Nucleus accumbens (tissue), 56 donors: ENCODE results near the gene MIS18A.

Experiments used
- DNase-seq, 56 donors: peaks; one replicate each; lab custom pipeline; 2025; lab: John Stamatoyannopoulos, UW

MIS18A gene

GRCh38 chr21:32256873-32257620 is 21.8 kb downstream of the MIS18A start:
- peak in 50 of 56 donors; percentile 3 to 76 (median 36) for DNase-seq

GRCh38 chr21:32256251-32256650 is 22.6 kb downstream of the MIS18A start:
- DNase-seq: no peak

DNA sequence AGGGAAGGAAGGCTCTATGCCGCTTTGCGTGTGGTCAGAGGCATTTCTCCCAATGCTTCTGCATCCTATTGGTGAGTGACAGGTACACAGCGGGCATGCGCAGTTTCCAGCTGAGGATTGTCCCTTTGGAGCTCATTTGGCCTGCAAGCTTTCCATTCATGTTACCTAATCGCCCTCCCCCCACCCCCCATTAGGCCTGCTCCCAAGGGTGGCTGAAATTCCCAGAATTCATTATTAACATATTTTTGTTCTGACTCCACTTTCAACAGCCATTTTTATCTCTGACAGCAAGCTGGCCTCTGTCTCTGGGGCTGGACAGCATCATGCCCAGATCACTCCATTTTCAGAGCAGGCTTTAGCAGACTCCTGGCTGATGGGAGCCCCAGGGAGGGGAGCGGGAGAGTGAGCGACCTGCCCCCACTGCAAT is 25.6 kb downstream of the MIS18A start:
- DNase-seq: no peak

GRCh38 chr21:32252136-32252535 is 26.7 kb downstream of the MIS18A start:
- no peak for DNase-seq

- DNase-seq: no peak
These were observed 29.2 kb downstream of the MIS18A start for GRCh38 chr21:32249511-32250280.

DNA sequence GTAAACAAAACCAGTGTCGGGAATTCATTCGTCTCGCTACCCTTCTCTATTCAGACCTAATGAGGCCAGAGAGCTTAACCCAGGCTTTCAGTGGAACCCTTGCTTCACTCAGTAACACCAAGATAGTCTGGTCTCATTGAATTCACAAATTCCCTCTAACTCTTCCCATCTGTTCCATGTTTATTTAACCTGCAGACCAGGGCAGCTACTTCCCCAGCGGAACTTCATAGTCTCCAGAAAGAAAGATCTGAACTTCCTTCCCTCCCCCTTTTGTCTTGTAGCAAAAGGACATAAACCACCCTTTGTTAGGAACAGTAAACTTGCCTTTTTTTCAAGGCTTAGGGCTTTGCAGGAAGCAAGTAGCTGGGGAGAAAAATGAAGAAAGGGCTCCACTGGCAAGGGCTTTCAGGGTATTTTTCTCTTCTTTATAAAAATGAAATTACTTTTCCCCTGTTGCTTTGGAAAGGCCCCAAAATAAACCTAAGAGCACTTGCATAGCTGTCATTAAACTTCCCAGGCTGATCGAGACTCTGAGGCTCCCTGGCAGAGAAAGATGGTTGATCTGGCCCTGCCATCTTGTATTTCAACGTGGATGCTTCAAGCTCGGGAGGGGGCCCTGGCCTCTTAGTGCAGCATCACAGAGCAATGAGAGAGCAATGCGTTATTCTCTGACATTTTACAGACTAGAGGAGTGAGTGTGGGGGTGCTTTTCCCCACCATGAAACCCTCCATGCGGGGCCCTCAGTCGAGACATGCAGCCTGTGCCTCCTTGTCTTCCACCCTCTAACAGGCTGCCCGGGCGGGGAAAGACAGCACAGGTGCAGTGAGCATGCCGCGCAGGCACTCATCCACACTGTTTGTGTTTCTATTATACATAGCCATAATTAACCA is 30.0 kb downstream of the MIS18A start:
- no peak for DNase-seq

DNA sequence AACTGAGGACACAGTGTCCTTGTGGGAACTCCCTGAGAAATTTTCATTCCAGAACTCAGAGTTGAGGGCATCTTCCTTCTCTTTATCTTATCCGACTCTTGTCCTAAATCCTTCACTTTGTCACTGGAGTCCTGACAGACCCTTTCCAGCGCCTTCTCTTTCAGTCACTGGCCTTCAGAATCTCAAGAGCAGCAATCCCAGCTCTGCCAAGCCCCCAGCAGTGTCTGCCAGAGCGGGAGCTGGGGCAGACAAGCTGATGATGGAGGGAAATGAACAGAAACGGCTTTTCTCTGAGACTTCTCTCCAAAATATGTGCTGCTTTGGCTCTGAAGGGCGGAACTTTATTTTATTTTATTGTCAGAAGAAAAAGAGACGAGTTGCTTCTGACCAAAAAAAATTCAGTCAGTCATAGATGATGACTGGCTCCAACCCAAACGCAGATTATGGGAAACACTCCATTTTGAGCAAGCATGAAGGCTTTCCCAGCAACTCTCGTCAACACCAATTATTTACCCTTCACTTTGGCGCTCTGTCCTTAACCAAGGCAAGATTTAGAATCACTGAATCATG is 32.2 kb downstream of the MIS18A start:
- no peak for DNase-seq

- DNase-seq: no peak
These were observed 32.9 kb downstream of the MIS18A start for GRCh38 chr21:32245971-32246370.

- no peak for DNase-seq
These were observed 37.8 kb downstream of the MIS18A start for GRCh38 chr21:32240851-32241687.

DNA sequence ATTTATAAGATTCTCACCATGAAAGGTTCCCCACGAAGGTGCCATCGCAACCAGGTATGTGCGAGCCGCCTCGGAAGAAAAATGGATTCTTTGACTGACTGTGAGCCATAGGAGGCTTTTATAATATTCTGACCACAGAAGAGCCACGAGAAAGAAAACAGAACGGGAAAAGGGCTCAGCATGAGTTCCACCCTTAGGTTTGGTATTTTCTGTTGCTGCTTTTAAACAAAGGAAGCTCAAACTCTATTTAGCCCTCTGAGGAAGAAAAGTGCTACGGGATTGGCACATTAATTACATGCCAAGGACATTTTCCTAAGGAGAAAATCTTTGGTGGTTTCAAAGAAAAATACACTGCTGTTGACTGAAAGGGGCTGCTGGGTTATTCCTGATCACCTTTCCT is 39.3 kb downstream of the MIS18A start:
- no peak for DNase-seq

- DNase-seq: no peak
These were observed 40.8 kb downstream of the MIS18A start for GRCh38 chr21:32238063-32238462.

GRCh38 chr21:32237021-32237420 is 41.8 kb downstream of the MIS18A start:
- no peak for DNase-seq

- DNase-seq: no peak
These were observed 45.0 kb downstream of the MIS18A start for GRCh38 chr21:32233722-32234301.

GRCh38 chr21:32233055-32233546 is 45.7 kb downstream of the MIS18A start:
- DNase-seq: no peak

DNA sequence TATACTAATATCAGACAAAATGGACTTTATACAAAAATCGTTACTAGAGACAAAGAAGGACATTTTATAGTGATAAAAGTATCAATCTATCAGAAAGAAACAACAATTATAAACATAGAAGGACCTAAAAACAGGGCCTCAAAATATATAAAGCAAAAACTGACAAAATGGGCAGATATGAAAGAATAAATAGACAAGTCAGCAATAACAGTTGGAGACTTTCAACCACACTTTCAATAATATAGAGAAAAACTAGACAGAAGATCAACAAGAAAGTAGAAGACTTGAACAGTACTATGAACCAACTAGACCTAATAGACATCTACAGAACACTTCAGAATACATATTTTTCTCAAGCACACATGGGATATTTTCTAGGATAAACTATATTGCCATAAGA is 52.4 kb downstream of the MIS18A start:
- DNase-seq: no peak
